Measurements from ENCODE around the gene LNPEP. TPM values are rescaled to one million over a fixed set of nuclear protein-coding genes. Genes with fewer than 3 reads are reported as not detected.

LNPEP gene
- total RNA-seq, 3 donors from 2014 or later = 64.6 to 71.2 (median 65.1) TPM

DNA sequence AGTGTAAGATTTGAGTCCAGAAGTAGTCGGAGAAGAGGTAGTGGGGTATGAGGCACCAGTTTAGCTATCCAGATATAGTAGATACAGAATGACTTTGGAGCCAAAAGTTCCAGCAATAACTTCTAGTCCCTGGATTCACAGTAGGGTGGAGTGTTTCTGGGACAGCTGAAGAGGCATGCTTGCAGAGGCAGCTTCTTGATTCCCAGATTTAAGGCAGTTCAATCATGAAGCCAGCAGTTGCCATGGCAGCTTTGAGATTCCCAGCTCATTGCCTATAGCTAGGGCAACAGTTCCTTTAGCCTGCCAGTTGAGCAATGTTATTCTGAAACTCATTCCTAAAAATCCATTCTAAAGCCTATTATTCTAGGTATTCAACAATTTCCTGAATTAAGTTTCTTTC is 127.4 kb downstream of the LNPEP start:
- intact Hi-C loops (cut with DNase I; ENCODE audit: low total_unique reads) = no loop called here
- TF ChIP-seq POLR2AphosphoS5 (IDR thresholded peaks at IDR 0.05) (no peak), POLR2A (IDR thresholded peaks at IDR 0.05) (no peak)
- TF ChIP-seq, protein P1, sequence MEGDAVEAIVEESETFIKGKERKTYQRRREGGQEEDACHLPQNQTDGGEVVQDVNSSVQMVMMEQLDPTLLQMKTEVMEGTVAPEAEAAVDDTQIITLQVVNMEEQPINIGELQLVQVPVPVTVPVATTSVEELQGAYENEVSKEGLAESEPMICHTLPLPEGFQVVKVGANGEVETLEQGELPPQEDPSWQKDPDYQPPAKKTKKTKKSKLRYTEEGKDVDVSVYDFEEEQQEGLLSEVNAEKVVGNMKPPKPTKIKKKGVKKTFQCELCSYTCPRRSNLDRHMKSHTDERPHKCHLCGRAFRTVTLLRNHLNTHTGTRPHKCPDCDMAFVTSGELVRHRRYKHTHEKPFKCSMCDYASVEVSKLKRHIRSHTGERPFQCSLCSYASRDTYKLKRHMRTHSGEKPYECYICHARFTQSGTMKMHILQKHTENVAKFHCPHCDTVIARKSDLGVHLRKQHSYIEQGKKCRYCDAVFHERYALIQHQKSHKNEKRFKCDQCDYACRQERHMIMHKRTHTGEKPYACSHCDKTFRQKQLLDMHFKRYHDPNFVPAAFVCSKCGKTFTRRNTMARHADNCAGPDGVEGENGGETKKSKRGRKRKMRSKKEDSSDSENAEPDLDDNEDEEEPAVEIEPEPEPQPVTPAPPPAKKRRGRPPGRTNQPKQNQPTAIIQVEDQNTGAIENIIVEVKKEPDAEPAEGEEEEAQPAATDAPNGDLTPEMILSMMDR (IDR thresholded peaks at IDR 0.05) = no peak
- H3K4me1 ChIP-seq = no peaks in the 10 kb centered on the region
- no peak overlapping the region for H3K4me3 ChIP-seq
- no peak for DNase-seq (ENCODE audit: low spot score in 2 of 2)
- no peak overlapping the region for H3K27ac ChIP-seq
- H3K9me3 ChIP-seq = no peaks in the 10 kb centered on the region
- H3K27me3 ChIP-seq = no peaks in the 10 kb centered on the region
- no peaks in the 10 kb centered on the region for H3K36me3 ChIP-seq

DNA sequence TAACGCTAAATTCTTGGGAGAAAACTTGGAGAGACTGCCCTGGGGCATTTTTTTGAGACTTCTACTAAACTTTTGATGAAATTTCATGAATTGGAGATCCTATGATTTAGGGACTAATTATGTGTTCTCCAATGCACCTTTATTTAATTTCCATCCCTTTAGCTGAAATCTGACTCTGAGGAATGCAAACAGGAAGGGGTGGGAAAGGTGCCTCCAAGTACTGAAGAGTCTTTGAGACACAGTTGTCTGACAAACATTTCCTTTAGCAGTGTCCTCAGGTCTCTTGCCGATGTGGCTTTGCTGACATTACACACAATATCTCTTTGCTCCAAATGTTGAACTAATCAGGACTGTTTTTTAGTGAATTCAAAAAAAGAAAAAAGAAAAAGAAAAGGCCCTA is 129.6 kb downstream of the LNPEP start:
- TF ChIP-seq, protein P1 (IDR thresholded peaks at IDR 0.05) = no peak
- no peak for TF ChIP-seq POLR2AphosphoS5 (IDR thresholded peaks at IDR 0.05)
- no peak for TF ChIP-seq POLR2A (IDR thresholded peaks at IDR 0.05)
- Histone ChIP-seq H3K27me3 (no peaks in the 10 kb centered on the region), H3K36me3 (no peaks in the 10 kb centered on the region), H3K27ac (no peak overlapping the region), H3K9me3 (no peaks in the 10 kb centered on the region), H3K4me1 (no peaks in the 10 kb centered on the region), H3K4me3 (no peak overlapping the region)
- intact Hi-C loops (cut with DNase I; ENCODE audit: low total_unique reads) = no loop called here
- no peak for DNase-seq (ENCODE audit: low spot score in 2 of 2)

DNA sequence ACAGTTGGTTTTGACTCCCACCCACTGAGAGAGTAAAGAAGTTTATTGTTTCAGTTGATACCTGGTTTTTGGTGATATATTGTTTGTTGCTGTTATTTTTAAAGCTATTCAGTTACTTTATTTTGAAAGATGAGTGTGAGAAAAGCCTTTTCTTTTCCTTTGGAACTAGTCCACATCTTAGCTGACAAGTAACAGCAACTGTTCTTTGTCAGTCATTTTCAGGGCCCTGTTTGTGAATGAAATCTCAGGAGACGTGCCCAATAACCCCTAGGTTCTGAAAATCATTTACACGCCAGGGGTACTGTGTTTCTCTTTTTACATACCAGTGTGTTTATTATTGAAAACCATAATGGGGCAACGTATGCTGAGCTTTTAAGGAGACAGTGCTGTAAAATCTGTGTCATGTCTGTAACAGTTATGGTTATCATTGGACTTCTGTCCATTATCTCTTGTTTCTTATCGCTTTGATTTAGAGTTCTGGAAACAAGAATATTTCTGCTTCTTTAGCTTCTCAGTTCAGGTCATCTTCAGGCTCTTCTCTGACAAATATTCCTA is 131.5 kb downstream of the LNPEP start:
- no peak overlapping the region for H3K27ac ChIP-seq
- TF ChIP-seq POLR2A (IDR thresholded peaks at IDR 0.05) (no peak), POLR2AphosphoS5 (IDR thresholded peaks at IDR 0.05) (no peak)
- TF ChIP-seq, protein P1 (IDR thresholded peaks at IDR 0.05) = no peak
- DNase-seq (ENCODE audit: low spot score in 2 of 2) = no peak
- no peaks in the 10 kb centered on the region for H3K4me1 ChIP-seq
- no peaks in the 10 kb centered on the region for H3K27me3 ChIP-seq
- no peaks in the 10 kb centered on the region for H3K9me3 ChIP-seq
- H3K36me3 ChIP-seq = no peaks in the 10 kb centered on the region
- intact Hi-C loops (cut with DNase I; ENCODE audit: low total_unique reads) = no loop called here
- H3K4me3 ChIP-seq = no peak overlapping the region

DNA sequence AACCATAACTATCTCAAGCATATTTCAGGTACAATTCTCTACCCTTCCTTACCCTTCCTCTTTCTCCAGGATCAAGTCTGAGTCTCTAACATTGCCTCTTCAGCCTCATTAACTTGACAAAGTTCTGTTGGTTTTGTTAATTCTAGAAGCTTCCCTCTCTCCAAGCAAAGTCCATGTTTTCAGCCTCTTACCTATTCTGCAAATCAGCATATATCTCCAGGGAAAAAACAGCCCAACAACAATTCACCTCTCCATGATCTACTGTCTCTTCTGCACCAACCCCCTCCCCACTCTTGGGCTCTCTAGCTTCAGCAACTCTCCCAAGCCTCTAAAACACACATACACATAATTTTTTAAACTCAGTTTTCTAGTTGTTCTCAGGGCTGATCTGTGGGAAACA is 134.4 kb downstream of the LNPEP start:
- no peaks in the 10 kb centered on the region for H3K27me3 ChIP-seq
- intact Hi-C loops (cut with DNase I; ENCODE audit: low total_unique reads) = no loop called here
- no peaks in the 10 kb centered on the region for H3K36me3 ChIP-seq
- DNase-seq (ENCODE audit: low spot score in 2 of 2) = no peak
- no peak overlapping the region for H3K4me3 ChIP-seq
- no peak overlapping the region for H3K27ac ChIP-seq
- no peaks in the 10 kb centered on the region for H3K4me1 ChIP-seq
- TF ChIP-seq, protein P1 (IDR thresholded peaks at IDR 0.05) = no peak
- no peaks in the 10 kb centered on the region for H3K9me3 ChIP-seq

DNA sequence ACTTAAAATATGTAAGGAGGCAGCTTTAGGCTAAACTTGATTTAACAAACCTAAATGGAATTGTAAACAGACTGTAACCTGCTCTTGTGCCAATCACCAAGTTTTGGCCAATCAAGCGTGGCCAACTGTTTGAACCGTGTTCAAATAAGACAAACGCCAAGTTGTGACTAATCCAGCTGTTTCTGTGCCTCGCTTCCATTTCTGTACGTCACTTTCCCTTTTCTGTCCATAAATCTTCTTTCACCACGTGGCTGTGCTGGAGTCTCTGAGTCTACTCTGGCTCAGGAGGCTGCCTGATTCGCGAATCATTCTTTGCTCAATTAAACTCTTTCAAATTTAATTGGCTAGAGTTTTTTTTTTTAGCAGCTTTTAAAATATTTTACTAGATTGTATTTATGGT is 135.2 kb downstream of the LNPEP start:
- no peaks in the 10 kb centered on the region for H3K36me3 ChIP-seq
- H3K9me3 ChIP-seq = no peaks in the 10 kb centered on the region

More for the DNA sequence above, 135.2 kb downstream of the LNPEP start:
- no peaks in the 10 kb centered on the region for H3K27me3 ChIP-seq
- DNase-seq (ENCODE audit: low spot score in 2 of 2) = no peak
- no peak overlapping the region for H3K4me3 ChIP-seq
- H3K4me1 ChIP-seq = no peaks in the 10 kb centered on the region
- no peak overlapping the region for H3K27ac ChIP-seq
- TF ChIP-seq POLR2A (IDR thresholded peaks at IDR 0.05) (no peak), POLR2AphosphoS5 (IDR thresholded peaks at IDR 0.05) (no peak)
- TF ChIP-seq, protein P1 (IDR thresholded peaks at IDR 0.05) = no peak
- intact Hi-C loops (cut with DNase I; ENCODE audit: low total_unique reads) = no loop called here

Data from breast epithelium (tissue), 4 donors.